ENCODE measurements around the gene HNF1B.
"Not testable (repeated sequence)": the region's sequence is repeated elsewhere in the genome, so short reads cannot be mapped to it uniquely, and the experiment has no call there.

The HNF1B gene

DNA sequence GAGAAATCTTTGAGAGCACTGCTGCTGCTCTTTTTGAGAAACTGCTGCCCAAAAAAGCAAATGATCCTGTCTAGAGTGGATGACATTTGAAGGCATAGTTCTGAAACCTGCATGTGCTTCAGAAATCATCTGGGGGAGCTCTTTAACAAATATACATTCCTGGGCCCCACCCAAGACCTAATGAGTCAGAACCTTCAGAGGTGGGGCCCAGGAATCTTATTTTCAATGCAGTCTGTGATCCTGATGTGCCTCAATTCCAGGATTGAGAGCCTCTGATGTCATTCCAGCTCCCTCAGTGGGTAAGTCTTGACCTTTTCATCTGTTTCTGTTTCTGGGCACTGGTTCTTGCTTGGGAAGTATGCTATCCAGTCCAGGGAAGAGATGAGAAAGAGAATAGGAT lies 42.3 kb downstream of the HNF1B start:
- DNase-seq (ENCODE audit: low read depth) = peak; percentile 83

DNA sequence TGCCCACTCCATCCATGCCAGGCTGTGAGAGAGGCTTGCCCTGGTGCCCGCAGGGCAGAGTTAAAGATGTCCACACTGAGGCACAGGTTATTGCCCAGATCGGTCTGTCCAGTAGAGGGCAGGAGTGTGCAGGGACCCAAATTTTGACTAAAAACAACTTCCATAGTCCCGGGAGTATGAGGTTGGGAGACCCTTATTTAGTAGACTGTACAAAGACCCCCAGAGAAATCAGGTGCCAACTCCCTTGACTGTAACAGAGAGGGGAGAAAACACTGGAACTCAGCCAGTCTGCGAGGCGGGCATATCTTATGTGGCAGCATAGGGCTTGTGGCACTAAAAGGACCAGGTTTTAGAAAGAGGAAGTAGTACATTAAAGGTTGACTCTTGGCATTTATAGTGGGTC lies 43.4 kb downstream of the HNF1B start:
- no peak for DNase-seq (ENCODE audit: low read depth)

DNA sequence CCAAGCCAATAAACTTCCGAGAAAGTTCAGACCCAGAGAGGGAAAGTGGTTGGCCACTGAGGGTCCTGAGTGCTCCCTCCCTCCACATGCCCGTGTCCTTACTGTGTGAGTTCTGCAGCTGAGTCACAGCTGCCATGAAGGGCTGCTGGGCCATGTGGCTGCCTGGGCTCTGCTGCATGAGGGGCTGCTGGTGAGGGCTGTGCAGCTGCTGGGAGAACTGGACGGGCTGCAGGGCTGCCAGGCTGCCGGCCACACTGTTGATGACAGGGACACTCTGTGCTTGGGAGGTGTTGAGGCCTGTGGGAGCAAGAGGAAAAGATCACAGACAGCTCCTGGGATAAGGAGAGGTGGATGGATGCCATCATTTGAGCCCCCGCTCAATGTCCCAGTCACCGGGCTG lies 44.0 kb downstream of the HNF1B start:
- DNase-seq (ENCODE audit: low read depth) = peak; percentile 31

DNA sequence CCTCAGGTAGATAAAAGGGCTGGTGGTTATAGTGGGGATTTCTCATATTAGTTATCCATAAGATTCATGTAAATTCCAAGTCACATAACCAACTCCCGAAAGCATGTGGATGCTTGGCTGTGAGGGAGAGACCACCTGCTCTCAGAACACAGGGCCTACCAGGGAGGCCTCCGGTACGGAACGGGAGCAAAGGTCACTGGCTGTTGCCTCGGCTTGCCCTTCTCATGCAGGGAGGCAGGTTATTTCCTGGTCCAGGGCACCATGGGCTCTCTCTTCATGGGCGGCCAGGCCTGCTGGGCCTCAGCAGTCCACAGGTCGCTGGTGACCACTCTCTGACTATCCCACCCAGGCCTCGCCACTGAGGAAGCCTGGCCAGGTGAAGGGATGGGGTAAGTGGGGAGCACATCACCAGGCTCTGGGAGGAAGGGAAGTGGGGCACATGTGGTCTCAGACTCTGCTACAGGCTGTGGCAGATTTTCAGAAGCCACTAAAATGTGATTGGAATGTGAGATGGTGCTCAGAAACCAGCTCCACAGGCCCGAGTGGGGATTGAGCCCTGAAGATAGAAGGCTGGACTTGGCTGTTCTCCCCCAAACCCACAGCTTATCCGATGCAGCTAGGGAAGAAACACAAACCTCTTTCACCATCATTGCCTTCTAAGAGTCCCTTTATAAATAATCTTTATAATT lies 45.4 kb downstream of the HNF1B start:
- peak; percentile 66 for DNase-seq (ENCODE audit: low read depth)

DNA sequence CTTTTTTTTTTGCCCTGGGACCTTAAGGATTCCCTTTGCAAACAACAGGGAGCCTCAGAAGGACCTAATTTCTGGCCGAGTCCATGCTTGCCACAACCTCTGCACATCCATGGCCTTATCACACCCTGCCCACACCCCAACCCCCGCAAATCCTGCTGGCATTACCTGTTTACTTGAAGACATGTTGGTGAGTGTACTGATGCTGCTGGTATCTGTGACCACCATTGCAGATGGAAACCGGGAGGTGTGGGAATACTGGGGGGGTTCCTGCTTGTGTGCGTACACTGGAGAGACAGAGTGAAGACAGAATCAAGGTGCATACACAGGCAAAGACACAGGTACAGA lies 46.0 kb downstream of the HNF1B start:
- no peak for DNase-seq (ENCODE audit: low read depth)

DNA sequence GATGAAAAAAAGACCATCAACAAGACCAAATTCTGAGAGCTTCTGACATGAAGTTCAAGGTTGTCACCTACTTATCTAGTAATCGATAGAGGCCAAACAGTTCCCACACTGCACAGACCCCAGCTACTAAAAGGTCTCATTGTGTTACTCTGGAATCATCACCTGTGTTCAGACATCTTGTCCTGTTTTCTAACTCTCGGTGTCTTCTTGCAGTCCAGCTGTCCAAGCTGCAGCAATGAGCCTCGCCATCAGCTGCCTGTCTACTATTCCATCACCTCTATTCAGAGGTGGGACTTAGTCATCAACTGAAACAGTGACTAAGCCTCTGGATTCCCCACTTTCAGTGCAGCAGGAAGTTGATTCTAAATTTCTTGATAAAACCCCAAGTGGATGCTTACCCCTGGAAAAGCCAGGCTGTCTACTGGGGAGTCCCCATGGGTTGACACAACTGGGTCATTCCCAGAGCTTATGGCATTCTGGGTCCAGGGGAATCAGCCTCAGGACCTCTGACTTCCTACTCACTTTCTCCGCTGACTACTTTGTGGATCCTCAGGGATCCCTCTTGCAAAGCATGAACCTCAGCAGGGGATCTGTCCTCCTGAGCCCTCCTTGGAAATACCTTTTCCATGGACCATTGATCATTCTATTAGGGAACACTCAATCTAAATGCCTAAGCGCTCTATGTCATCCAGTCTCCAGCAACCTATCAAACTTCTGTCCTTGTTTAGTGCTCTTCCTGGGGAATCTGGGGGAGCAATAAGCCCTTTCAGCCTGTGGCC lies 46.5 kb downstream of the HNF1B start:
- DNase-seq (ENCODE audit: low read depth) = peak; percentile 55

DNA sequence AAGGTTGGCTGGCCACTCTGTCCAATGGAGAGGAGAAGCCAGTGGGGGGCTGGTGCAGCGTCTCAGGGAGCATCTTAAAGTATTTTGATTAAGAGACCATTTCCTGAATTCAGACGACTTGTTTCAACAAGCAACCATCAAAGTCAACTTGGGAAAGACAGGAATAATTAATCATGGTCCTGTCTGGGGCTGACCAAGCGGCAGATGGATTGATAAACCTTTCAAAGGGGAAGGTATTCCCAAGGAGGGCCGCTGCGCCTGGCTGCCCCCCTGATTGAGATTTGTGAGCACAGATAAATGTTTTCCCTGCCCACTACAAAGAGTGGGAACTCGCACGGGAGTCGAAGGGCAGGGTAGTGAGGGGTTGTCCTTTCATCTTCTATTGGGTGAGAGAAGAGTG lies 47.5 kb downstream of the HNF1B start:
- DNase-seq (ENCODE audit: low read depth) = no peak

DNA sequence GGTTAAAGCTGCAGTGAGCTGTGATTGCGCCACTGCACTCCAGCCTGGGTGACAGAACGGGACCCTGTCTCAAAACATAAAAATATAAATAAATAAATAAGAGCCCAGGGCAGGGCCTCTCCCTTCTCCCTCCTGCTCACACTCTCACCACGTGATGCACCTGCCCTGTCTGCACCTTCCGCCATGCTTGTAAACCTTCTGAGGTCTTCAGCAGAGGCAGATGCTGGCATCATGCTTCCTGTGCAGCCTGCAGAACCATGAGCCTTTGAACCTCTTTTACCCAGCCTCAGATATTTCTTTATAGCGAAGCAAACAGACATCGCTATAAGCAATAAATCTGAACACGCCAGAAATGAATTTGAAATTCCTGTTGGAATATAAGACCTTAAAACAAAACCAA lies 48.5 kb downstream of the HNF1B start:
- no peak for DNase-seq (ENCODE audit: low read depth)

DNA sequence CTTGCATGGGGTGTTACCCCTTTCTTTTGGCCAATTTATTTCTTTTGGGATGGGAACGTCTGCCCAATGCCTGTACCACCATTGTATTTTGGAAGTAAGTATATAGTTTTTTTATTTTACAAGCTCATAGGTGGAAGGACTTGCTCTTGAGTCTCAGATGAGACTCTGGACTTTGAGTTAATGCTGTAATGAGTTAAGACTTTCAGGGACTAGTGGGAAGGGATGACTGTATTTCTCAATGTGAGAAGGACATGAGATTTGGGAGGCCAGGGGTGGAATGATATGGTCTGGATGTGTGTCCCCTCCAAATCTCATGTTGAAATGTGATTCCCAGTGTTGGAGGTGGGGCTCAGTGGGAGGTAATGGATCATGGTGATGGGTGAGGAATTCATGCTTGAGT lies 49.1 kb downstream of the HNF1B start:
- no peak for DNase-seq (ENCODE audit: low read depth)

DNA sequence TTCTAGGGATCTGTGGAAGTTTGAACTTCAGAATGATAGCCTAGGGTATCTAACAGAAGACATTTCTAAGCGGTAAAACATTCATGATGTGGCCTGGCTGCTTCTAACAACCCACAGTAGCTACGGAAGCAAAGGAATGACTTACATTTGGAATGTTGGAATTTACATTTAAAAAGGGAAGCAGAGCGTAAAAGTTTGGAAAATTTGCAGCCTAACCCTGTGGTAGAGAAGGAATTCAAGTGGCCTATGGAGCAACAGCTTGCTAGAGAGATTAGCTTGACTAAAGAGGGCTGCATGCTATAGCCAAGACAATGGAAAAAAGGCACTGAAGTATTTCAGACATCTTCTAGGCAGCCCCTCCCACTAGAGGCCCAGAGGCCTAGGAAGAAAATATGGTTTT lies 50.1 kb downstream of the HNF1B start:
- peak; percentile 44 for DNase-seq (ENCODE audit: low read depth)

DNA sequence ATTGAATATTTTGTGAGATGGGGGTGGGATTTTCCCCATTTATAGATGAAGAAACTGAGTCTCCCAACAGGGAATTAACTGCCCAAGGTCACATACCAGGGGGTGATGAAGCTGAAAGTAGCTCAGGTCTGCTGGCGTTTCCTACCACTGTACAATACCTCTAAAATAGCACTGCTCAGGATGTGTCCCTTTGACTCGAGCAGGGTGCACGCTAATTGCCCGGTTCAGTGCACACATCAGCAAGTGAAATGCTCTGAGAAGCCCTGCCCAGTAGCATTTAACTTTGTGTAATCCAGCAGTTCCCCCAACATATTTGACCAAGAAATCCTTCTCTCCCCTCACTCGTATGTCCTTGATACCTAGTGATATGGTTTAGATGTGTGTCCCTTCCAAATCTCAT lies 51.5 kb downstream of the HNF1B start:
- no peak for DNase-seq (ENCODE audit: low read depth)

DNA sequence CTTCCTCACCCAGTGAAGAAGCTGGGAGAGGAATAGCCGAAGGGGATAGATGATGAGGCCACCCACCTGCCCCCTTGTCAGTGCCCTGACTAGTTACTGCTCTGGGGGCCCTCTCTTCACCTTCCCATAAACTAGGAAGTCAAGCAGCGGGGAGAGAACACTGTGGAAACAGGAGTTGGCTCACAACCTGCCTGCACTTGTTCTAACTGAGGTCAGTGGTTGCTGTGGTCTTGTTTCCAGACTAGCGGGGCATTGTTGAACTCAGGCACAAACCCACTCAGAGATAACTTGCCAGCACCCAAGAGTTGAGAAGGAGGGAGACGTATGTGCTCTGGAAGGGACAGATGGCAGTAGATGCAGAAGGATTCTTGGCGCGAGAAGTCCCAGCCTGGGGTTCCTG lies 53.1 kb downstream of the HNF1B start:
- no peak for DNase-seq (ENCODE audit: low read depth)

DNA sequence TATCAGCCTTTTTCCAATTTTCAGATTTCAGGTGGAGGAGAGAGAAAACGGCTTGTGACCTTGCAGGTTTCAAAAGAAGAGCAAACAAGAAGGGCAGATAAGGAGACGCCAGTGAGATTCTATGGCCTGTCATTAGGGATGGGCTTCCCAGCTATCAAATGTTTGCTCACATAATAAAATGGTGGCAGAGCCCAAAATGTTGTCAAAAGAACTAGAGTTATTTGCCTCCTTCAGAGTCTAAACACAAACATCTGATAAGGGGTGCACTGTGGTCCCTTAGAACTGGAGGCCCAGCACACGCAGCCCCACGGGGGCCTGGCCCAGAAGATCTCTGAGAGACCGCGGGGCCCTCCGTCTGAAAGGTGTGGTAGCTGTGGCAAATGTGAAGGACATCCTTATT lies 55.5 kb downstream of the HNF1B start:
- no peak for DNase-seq (ENCODE audit: low read depth)

DNA sequence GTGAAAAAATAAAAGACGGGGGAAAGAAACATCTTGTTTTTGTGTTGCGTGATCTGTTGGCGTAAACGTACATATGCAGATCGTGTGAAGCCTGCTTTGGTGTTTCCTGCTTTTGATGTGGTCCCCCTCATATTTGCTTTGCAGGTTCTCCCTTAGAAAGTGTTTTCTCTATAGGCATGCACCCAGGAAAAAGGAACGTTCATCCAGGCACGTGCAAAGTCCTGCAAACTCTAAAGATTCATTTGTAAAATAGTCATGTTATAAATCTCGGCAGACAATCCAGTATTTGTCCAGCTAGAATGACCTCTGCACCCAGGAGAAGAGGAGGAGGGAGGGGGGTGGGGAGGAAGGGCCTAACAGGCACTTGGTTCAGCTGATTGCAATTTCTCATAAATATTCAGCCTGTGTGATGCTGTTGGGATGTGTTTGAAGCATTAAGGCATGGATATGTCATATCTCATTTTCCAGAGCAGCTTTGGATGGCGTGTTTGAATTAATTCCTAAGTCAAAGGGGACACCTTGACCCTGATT lies 61.3 kb downstream of the HNF1B start:
- no peak for DNase-seq (ENCODE audit: low read depth)

DNA sequence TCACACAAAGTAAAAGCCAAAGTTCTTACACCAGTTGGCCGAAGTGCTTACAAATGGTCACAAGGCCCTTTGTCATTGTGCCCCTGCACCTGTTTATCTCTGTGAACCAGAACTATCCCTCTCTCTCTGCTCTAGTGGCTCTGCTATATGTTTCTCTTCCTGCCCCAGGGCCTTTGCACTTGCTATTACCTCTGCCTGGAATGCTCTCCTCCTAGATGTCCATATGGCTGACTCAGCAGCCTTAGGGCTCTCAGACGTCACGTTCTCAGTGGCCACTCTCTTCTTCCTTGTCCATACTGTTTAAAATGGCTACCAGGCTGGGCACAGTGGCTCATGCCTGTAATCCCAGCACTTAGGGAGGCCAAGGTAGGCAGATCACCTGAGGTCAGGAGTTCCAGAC lies 62.9 kb downstream of the HNF1B start:
- no peak for DNase-seq (ENCODE audit: low read depth)

DNA sequence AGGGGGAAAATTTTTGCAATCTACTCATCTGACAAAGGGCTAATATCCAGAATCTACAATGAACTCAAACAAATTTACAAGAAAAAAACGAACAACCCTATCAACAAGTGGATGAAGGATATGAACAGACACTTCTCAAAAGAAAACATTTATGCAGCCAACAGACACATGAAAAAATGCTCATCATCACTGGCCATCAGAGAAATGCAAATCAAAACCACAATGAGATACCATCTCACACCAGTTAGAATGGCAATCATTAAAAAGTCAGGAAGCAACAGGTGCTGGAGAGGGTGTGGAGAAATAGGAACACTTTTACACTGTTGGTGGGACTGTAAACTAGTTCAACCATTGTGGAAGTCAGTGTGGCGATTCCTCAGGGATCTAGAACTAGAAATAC lies 64.9 kb downstream of the HNF1B start:
- not testable (repeated sequence) for DNase-seq (ENCODE audit: low read depth)

DNA sequence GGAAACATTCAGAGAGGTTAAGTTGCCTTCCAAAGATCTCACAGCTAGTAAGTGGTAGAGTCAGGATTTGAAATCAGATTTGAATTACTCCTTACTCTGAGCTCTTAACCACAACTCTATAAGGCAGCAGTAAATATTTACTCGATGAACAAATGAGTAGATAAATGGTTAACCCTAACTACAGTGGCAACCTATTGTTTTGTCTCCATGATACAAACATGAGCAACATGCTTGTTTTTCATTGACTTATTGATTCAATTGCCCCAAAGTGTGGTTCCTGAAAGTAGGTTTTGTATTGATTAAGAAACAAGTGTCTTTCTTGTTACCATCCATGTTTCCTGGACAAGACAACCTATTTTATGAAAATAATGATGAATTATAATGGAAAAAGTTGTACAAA lies 66.8 kb downstream of the HNF1B start:
- DNase-seq (ENCODE audit: low read depth) = no peak

DNA sequence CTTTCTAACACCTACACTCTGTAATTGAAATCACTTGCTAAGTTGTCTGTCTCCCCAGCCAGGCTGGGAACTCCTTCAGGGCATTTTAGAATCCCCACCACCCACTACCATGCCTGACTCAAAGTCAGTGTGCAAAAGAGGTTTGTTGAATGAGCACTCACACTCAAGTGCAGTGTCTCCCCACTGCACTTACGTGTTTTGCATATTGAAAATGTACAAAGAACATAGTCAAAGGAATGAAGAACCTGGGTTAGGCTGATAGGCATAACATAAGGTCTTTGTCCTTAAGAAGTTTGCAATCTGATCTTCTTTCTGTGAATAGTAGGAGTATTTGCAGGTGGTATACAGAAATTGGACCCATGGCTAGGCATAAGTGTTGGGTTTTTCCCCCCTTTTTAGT lies 67.8 kb downstream of the HNF1B start:
- no peak for DNase-seq (ENCODE audit: low read depth)

DNA sequence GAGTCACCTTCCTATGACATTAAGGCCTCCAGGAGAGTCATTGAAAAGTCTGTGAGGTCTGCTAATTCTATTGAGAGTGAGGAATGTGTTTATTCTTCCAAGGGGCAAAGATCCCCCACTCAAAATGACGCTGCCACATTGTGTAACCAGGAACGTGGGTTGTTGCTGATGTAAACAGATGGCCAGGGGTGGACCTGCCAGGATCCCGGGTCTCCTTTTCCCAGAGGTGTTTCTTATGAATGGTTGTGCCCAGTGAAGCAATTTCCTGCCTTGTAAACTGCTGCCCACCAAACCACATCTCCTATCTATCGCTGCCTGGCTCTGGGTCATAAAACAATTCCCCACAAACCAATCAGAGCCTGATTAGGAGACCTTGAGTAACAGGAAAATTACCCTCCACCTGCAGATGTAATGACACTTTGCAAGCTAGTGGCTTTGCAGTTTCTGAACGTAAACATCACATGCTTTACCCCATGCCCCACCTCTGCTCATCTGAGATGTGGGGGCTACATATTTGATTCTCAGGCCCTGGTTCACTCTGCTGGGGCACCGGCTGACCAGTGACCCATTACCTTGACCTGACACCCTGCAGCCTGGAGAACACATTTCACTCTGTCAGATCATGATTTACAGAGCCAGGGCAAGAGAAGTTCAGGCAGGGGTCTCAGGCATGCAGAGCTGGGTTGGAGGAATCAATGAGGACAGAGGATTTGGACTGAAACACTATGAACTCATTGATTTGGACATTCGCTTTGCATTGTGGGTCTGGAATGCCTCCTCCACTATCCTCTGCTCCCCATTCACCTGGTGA lies 68.5 kb downstream of the HNF1B start:
- peak; percentile 31 for DNase-seq (ENCODE audit: low read depth)

DNA sequence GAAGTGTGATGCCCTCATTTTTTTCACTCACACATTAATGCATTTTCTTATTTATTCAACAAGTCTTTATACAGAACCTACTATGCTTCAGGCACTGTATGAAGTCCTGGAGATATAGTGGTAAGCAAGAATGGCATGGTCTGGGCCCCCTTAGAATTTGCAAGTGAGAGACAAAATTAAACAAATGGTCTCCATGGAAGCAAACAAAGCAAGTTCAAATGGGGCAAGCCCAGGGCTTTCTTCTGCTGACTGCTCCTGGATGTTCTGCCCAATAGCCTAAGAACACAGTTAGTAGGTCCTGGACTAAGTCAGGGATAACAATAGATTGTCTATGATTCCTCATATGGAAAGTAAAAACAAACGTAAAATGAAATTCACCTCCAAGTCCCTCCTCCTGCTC lies 70.3 kb downstream of the HNF1B start:
- DNase-seq (ENCODE audit: low read depth) = no peak

DNA sequence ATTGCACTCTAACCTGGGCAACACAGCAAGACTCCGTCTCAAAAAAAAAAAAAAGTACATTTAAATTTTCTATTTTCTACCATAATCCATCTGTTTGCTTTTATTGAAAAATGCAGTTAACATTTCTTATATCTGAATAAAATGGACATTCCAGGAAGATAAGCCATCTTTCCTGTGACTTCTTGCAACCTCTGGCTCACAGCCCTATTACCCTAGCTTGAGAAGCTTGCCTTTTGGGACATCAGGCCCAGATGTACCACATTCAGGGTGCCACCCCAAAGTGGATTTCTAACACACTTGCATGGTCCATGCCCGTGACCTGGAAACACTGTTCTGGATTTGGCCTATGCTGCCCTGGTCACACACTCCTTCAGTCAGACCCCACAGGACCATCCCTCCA lies 71.5 kb downstream of the HNF1B start:
- peak; percentile 54 for DNase-seq (ENCODE audit: low read depth)

DNA sequence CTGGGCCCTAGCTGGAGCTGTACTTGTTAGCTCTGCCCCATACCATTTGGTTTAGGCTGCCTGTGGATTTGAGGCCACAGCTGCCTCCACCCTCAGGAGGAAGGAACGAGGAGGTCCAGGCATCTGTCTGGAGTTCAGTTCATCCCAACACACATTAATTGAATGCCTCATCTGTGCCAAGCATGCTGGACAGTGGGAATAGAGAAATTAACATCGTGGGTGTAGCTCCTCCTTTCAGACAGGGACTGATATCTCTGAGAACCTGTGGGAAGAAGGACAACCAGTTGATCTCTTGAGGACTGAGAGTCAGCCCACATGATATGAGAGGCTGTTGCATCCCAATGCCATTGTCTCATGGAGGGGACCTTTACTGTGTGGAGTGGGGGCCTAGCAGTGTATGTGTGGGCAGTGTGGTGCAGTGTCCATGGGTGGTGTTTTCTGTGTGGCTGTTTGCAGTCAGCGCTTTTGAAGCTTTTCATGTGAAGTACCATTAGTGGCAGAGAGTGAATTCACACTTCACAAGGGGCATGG lies 72.2 kb downstream of the HNF1B start:
- peak; percentile 65 for DNase-seq (ENCODE audit: low read depth)
